PC-3 (cell line): ENCODE data around the gene ARFGAP3. TPM values are rescaled to one million over a fixed set of nuclear protein-coding genes. Genes with fewer than 3 reads are reported as not detected.

Experiments used
- ATAC-seq: fragments of 200-7000 bp; cut with Tn5 transposase; 2 replicates; pipeline ENCODE4 v1.9.1; 2020; ENCODE audit warnings: mild to moderate bottlenecking, moderate library complexity
- BruUV-seq: library from RNA; stranded (reverse); fragments of 400-500 nt; replicated peaks from 2 replicates; lab custom pipeline; 2021; lab: Mats Ljungman, UMichigan
- CTCF ChIA-PET: fragments of 300-600 bp; sonication (Branson Sonifier 250); formaldehyde crosslinking; loops from one replicate; lab custom pipeline; 2022; ENCODE audit warnings: antibody characterized with exemption; lab: Charles Lee
- POLR2A ChIA-PET: fragments of 300-600 bp; sonication (Branson Sonifier 250); formaldehyde crosslinking; loops from one replicate; lab custom pipeline; 2022; ENCODE audit warnings: antibody characterized with exemption; ENCODE audit not compliant: unreplicated experiment; lab: Charles Lee
- DNase-seq: peaks from one replicate; pipeline ENCODE4 v3.0.0-alpha.2; 2015
- H2AFZ ChIP-seq: fragments of 300-600 bp; sonication (generic); 2 replicates; pipeline ENCODE4 v1.6.0; 2016; ENCODE audit warnings: antibody characterized with exemption, low read length
- H3F3A ChIP-seq: fragments of 300-600 bp; sonication (generic); one replicate; pipeline ENCODE4 v1.6.0; 2017; ENCODE audit warnings: antibody characterized with exemption, low read length, control low read depth, mild to moderate bottlenecking; ENCODE audit not compliant: unreplicated experiment
- H3K27ac ChIP-seq: fragments of 300-600 bp; sonication (generic); 2 replicates; pipeline ENCODE4 v1.5.1; 2016; ENCODE audit warnings: mild to moderate bottlenecking, low read length
- H3K27me3 ChIP-seq: fragments of 300-600 bp; sonication (generic); 2 replicates; pipeline ENCODE4 v1.6.1; 2016; ENCODE audit warnings: low read length, mixed read lengths
- H3K36me3 ChIP-seq: fragments of 300-600 bp; sonication (generic); 2 replicates; pipeline ENCODE4 v1.6.1; 2016; ENCODE audit warnings: low read depth, mixed run types, low read length, mixed read lengths
- H3K4me1 ChIP-seq: fragments of 300-600 bp; sonication (generic); 2 replicates; pipeline ENCODE4 v1.5.1; 2016; ENCODE audit warnings: low read length; ENCODE audit not compliant: insufficient read depth
- H3K4me2 ChIP-seq: fragments of 300-600 bp; sonication (generic); 2 replicates; pipeline ENCODE4 v1.6.0; 2016; ENCODE audit warnings: low read length
- H3K4me3 ChIP-seq: fragments of 300-600 bp; sonication (generic); 2 replicates; pipeline ENCODE4 v1.5.1; 2016; ENCODE audit warnings: mild to moderate bottlenecking, low read length, mixed read lengths
- H3K79me2 ChIP-seq: fragments of 300-600 bp; sonication (generic); 2 replicates; pipeline ENCODE4 v1.6.1; 2017; ENCODE audit warnings: low read length, mixed read lengths
- H3K9ac ChIP-seq: fragments of 300-600 bp; sonication (generic); 2 replicates; pipeline ENCODE4 v1.6.0; 2016; ENCODE audit warnings: mild to moderate bottlenecking, low read length
- H3K9me2 ChIP-seq: fragments of 300-600 bp; sonication (generic); replicated peaks from 2 replicates; pipeline ENCODE4 v1.6.1; 2016; ENCODE audit warnings: mixed run types, low read length, mixed read lengths
- H3K9me3 ChIP-seq: fragments of 300-600 bp; sonication (generic); 2 replicates; pipeline ENCODE4 v1.6.1; 2016; ENCODE audit warnings: low read length, mixed read lengths
- H4K20me1 ChIP-seq: fragments of 300-600 bp; sonication (generic); 2 replicates; pipeline ENCODE4 v1.6.1; 2016; ENCODE audit warnings: low read length, mixed read lengths
- CTCF ChIP-seq: fragments of 300-600 bp; sonication (generic); conservative IDR thresholded peaks from 2 replicates; pipeline ENCODE4 v1.5.1; 2017; ENCODE audit warnings: antibody characterized with exemption, low read depth, mild to moderate bottlenecking, low read length
- EZH2 ChIP-seq: fragments of 300-600 bp; sonication (generic); IDR thresholded peaks from one replicate; pipeline ENCODE4 v1.6.1; 2017; ENCODE audit warnings: antibody characterized with exemption, mild to moderate bottlenecking, low read length; ENCODE audit not compliant: unreplicated experiment
- EZH2phosphoT487 ChIP-seq: fragments of 300-600 bp; sonication (generic); IDR thresholded peaks from 2 replicates; pipeline ENCODE4 v1.6.1; 2018; ENCODE audit warnings: mild to moderate bottlenecking, antibody characterized with exemption, low read length, borderline replicate concordance
- intact Hi-C: fragments of 100-400 bp; cut with micrococcal nuclease; formaldehyde crosslinking; loops from 2 replicates; pipeline ENCODE4 v1.9.0; 2023
- total RNA-seq: library from RNA; depleted of rRNA; stranded (reverse); fragments of >200 nt; gene quantifications from 2 replicates; pipeline ENCODE4 v1.2.3, GENCODE V29; 2014

ARFGAP3 gene
- total RNA-seq, 1 experiment from 2014 or later = 19.2 TPM

- no peaks in the 10 kb centered on the region for H3F3A ChIP-seq
Observed at GRCh38 chr22:42905217-42905616, 48.1 kb upstream of the ARFGAP3 start.

DNA sequence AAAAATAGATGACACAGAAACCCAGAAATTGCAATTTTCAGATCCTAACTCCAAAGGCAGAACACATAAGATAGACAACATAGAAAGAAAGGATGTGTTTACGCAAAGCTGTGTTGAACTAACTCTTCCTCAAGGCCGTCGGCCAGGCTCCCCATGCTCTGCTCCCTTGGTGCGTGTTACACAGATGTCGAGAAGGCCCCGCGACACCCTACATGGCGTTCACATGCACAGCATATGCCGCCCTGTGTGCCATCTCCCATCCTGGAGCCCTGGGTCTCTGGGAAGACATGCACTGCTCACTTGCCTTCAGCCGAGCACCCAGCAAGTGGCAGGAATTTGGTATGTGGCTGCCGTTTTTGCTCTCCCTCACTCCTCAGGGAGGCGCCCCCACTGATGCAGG lies 47.0 kb upstream of the ARFGAP3 start:
- no peaks in the 10 kb centered on the region for H3K27me3 ChIP-seq
- no peaks in the 10 kb centered on the region for H3K9me2 ChIP-seq
- POLR2A ChIA-PET = no interaction called here
- H3K4me1 ChIP-seq = no peaks in the 10 kb centered on the region
- H4K20me1 ChIP-seq = no peaks in the 10 kb centered on the region
- H3K27ac ChIP-seq = no peak overlapping the region
- no peak overlapping the region for H3K4me3 ChIP-seq
- no peaks in the 10 kb centered on the region for H3K36me3 ChIP-seq
- ATAC-seq (no peak), DNase-seq (no peak)
- TF ChIP-seq EZH2phosphoT487 (no peak), CTCF (no peak), EZH2 (no peak)
- no peaks in the 10 kb centered on the region for H3K79me2 ChIP-seq
- no peaks in the 10 kb centered on the region for H3F3A ChIP-seq
- no peak overlapping the region for H2AFZ ChIP-seq
- H3K9ac ChIP-seq = no peak overlapping the region
- CTCF ChIA-PET = no interaction called here
- intact Hi-C loops = no loop called here
- no peaks in the 10 kb centered on the region for H3K9me3 ChIP-seq
- no peak overlapping the region for H3K4me2 ChIP-seq
- BruUV-seq = no TSS peak

More at GRCh38 chr22:42905217-42905616, 48.1 kb upstream of the ARFGAP3 start:
- no peak for DNase-seq
- POLR2A ChIA-PET = no interaction called here
- no peak overlapping the region for H3K27ac ChIP-seq
- H3K4me2 ChIP-seq = no peak overlapping the region
- TF ChIP-seq CTCF = no peak
- no peak for TF ChIP-seq EZH2
- no peak for TF ChIP-seq EZH2phosphoT487
- no TSS peak for BruUV-seq
- H3K4me1 ChIP-seq = no peaks in the 10 kb centered on the region
- CTCF ChIA-PET = no interaction called here
- no peak for ATAC-seq
- intact Hi-C loops = no loop called here
- H2AFZ ChIP-seq = no peak overlapping the region
- no peak overlapping the region for H3K4me3 ChIP-seq
- H4K20me1 ChIP-seq = no peaks in the 10 kb centered on the region
- no peaks in the 10 kb centered on the region for H3K79me2 ChIP-seq
- no peaks in the 10 kb centered on the region for H3K9me3 ChIP-seq
- no peaks in the 10 kb centered on the region for H3K9me2 ChIP-seq
- no peaks in the 10 kb centered on the region for H3K36me3 ChIP-seq
- no peaks in the 10 kb centered on the region for H3K27me3 ChIP-seq
- H3K9ac ChIP-seq = no peak overlapping the region

GRCh38 chr22:42902875-42903510 lies 45.9 kb upstream of the ARFGAP3 start:
- Histone ChIP-seq H4K20me1 (no peaks in the 10 kb centered on the region), H3K79me2 (no peaks in the 10 kb centered on the region), H3K9me2 (no peaks in the 10 kb centered on the region), H3K9me3 (no peaks in the 10 kb centered on the region), H3K4me3 (no peak overlapping the region), H3K9ac (no peak overlapping the region), H3K4me1 (no peaks in the 10 kb centered on the region), H3K27ac (no peak overlapping the region), H3K4me2 (no peak overlapping the region), H2AFZ (no peak overlapping the region), H3K36me3 (no peaks in the 10 kb centered on the region), H3F3A (no peaks in the 10 kb centered on the region), H3K27me3 (no peaks in the 10 kb centered on the region)
- no peak for TF ChIP-seq CTCF
- ChIA-PET POLR2A (no interaction called here), CTCF (no interaction called here)
- BruUV-seq = no TSS peak
- ATAC-seq = no peak
- no peak for DNase-seq
- intact Hi-C loops = no loop called here
